H1 (cell line): ENCODE data around the gene PCDHGA8. TPM values are rescaled to one million over a fixed set of nuclear protein-coding genes. Genes with fewer than 3 reads are reported as not detected.

Experiments
- ASH2L ChIP-seq: fragments of 200-600, 300-600 bp; sonication (generic); IDR thresholded peaks from one replicate; pipeline ENCODE4 v1.7.1; 2017; ENCODE audit warnings: low read length
- ATF2 ChIP-seq: IDR thresholded peaks from 2 replicates; pipeline ENCODE4 v1.6.1; 2012; ENCODE audit warnings: low read length, inconsistent platforms
- CHD7 ChIP-seq: fragments of 300-600 bp; sonication (generic); IDR thresholded peaks from 2 replicates; pipeline ENCODE4 v1.7.1; 2012; ENCODE audit warnings: low read length, moderate library complexity, mild to moderate bottlenecking, inconsistent platforms; ENCODE audit not compliant: insufficient replicate concordance
- E2F6 ChIP-seq: IDR thresholded peaks from 2 replicates; pipeline ENCODE4 v1.6.1; 2012; ENCODE audit warnings: inconsistent platforms
- PHF8 ChIP-seq: fragments of 200-600 bp; sonication (generic); conservative IDR thresholded peaks from 2 replicates; pipeline ENCODE4 v1.7.1; 2012; ENCODE audit warnings: low read depth, mild to moderate bottlenecking, inconsistent platforms, low read length, moderate library complexity
- USF2 ChIP-seq: IDR thresholded peaks from 2 replicates; pipeline ENCODE4 v1.6.1; 2011; ENCODE audit warnings: low read length, improper control_type of control experiment
- polyA plus RNA-seq, 7 experiments: library from polyadenylated mRNA; depleted of rRNA in 3 of 7; stranded (reverse) in 5 of 7; unstranded in 2 of 7; fragments of >200 nt in 5 of 7; fragments of 200-250 nt in 2 of 7; gene quantifications; 1 replicate in 5 of 7; 2 replicates in 1 of 7; 4 replicates in 1 of 7; pipeline versions ENCODE4 v1.2.1 to v1.2.3, GENCODE V29; 2011 to 2013; ENCODE audit warnings: missing spikeins in 2 of 7, mixed read lengths in 2 of 7
- total RNA-seq: library from RNA; stranded (reverse); fragmentation: NEBNext Ultra II Directional; extraction: Animal tissue kit (Norgen Biotek cat#: 25700); gene quantifications from 2 replicates; pipeline ENCODE4 v1.2.1, GENCODE V29; 2021

Gene PCDHGA8
- total and polyA plus RNA-seq, 2 of the 8 experiments (the other 6 are each of a cell fraction or from before 2014, with no cell fraction given) = 0.79 to 1.4 TPM

- 0 out of 2 replicates have a peak, but pooled peaks have one; percentile 30 for TF ChIP-seq PHF8
- no peak for TF ChIP-seq E2F6
- no peak for TF ChIP-seq ATF2
- TF ChIP-seq ASH2L = peak; percentile 30
- TF ChIP-seq CHD7 = no peak
- TF ChIP-seq USF2 = no peak
Observed at GRCh38 chr5:141349917-141350619, 42.4 kb upstream of the PCDHGA8 start, which contains the start of gene PCDHGB1 (continued).
